ENCODE measurements around the gene GLIPR1.
"Not testable (repeated sequence)": the region's sequence is repeated elsewhere in the genome, so short reads cannot be mapped to it uniquely, and the experiment has no call there.

Gene GLIPR1

GRCh38 chr12:75483431-75483830, 2.9 kb downstream of the GLIPR1 start:
- peaks cover 37% of the 10 kb centered on the region for H3K4me1 ChIP-seq
- H3K36me3 ChIP-seq: no peaks in the 10 kb centered on the region
- peak overlapping the region; percentile 54; the same call in 1 of the 2 replicates for H3K4me2 ChIP-seq
- H3K9me3 ChIP-seq: no peaks in the 10 kb centered on the region
- TF ChIP-seq Cebpa-rat (IDR thresholded peaks at IDR 0.05): no peak
- H3K27ac ChIP-seq: no peak overlapping the region
- no peak overlapping the region for H3K4me3 ChIP-seq
- H3K9ac ChIP-seq: no peak overlapping the region
- H3K27me3 ChIP-seq: no peaks in the 10 kb centered on the region
- no peaks in the 10 kb centered on the region for H4K20me1 ChIP-seq

- H3K36me3 ChIP-seq, H3K4me2 ChIP-seq, H4K20me1 ChIP-seq, H3K9me3 ChIP-seq, H3K9ac ChIP-seq, H3K27me3 ChIP-seq, H3K27ac ChIP-seq, H3K4me3 ChIP-seq: not testable (repeated sequence)
- peaks cover 35% of the 10 kb centered on the region for H3K4me1 ChIP-seq
Measured at GRCh38 chr12:75484450-75484849, 3.9 kb downstream of the GLIPR1 start.

GRCh38 chr12:75487308-75487707, 6.8 kb downstream of the GLIPR1 start:
- no peak for TF ChIP-seq Cebpa-rat (IDR thresholded peaks at IDR 0.05)
- Histone ChIP-seq H3K4me3 (no peak overlapping the region), H3K4me2 (no peak overlapping the region), H3K36me3 (0 out of 2 replicates have a peak, but pooled peaks cover 9% of the 10 kb centered on the region), H3K27me3 (no peaks in the 10 kb centered on the region), H3K27ac (no peak overlapping the region), H3K9me3 (no peaks in the 10 kb centered on the region), H3K4me1 (peaks cover 12% of the 10 kb centered on the region), H4K20me1 (no peaks in the 10 kb centered on the region), H3K9ac (no peak overlapping the region)

GRCh38 chr12:75488553-75488952, 8.0 kb downstream of the GLIPR1 start:
- Histone ChIP-seq H3K4me2 (no peak overlapping the region), H3K4me1 (peaks cover 8% of the 10 kb centered on the region), H3K9ac (no peak overlapping the region), H3K36me3 (0 out of 2 replicates have a peak, but pooled peaks cover 9% of the 10 kb centered on the region), H3K27me3 (no peaks in the 10 kb centered on the region), H3K9me3 (no peaks in the 10 kb centered on the region), H3K27ac (no peak overlapping the region), H4K20me1 (no peaks in the 10 kb centered on the region), H3K4me3 (no peak overlapping the region)
- no peak for TF ChIP-seq Cebpa-rat (IDR thresholded peaks at IDR 0.05)

- no peak overlapping the region for H3K4me3 ChIP-seq
- no peak overlapping the region for H3K27ac ChIP-seq
- no peaks in the 10 kb centered on the region for H4K20me1 ChIP-seq
- H3K9ac ChIP-seq: no peak overlapping the region
- H3K27me3 ChIP-seq: no peaks in the 10 kb centered on the region
- no peak overlapping the region for H3K4me2 ChIP-seq
- H3K4me1 ChIP-seq: peaks cover 11% of the 10 kb centered on the region
- no peak for TF ChIP-seq Cebpa-rat (IDR thresholded peaks at IDR 0.05)
- no peaks in the 10 kb centered on the region for H3K9me3 ChIP-seq
- 0 out of 2 replicates have a peak, but pooled peaks cover 9% of the 10 kb centered on the region for H3K36me3 ChIP-seq
Measured at GRCh38 chr12:75489187-75489586, 8.6 kb downstream of the GLIPR1 start.

GRCh38 chr12:75489613-75490210, 9.2 kb downstream of the GLIPR1 start:
- Histone ChIP-seq H3K9ac (no peak overlapping the region), H3K4me1 (peaks cover 11% of the 10 kb centered on the region), H3K4me3 (no peak overlapping the region), H3K9me3 (no peaks in the 10 kb centered on the region), H3K4me2 (no peak overlapping the region), H4K20me1 (no peaks in the 10 kb centered on the region), H3K36me3 (0 out of 2 replicates have a peak, but pooled peaks cover 11% of the 10 kb centered on the region), H3K27ac (no peak overlapping the region), H3K27me3 (no peaks in the 10 kb centered on the region)
- no peak for TF ChIP-seq Cebpa-rat (IDR thresholded peaks at IDR 0.05)

GRCh38 chr12:75491169-75491568, 10.6 kb downstream of the GLIPR1 start:
- no peaks in the 10 kb centered on the region for H4K20me1 ChIP-seq
- H3K27ac ChIP-seq: no peak overlapping the region
- TF ChIP-seq Cebpa-rat (IDR thresholded peaks at IDR 0.05): no peak
- no peak overlapping the region for H3K9ac ChIP-seq
- H3K4me3 ChIP-seq: no peak overlapping the region
- H3K27me3 ChIP-seq: no peaks in the 10 kb centered on the region
- H3K36me3 ChIP-seq: peaks cover 23% of the 10 kb centered on the region
- H3K9me3 ChIP-seq: no peaks in the 10 kb centered on the region
- H3K4me2 ChIP-seq: no peak overlapping the region
- H3K4me1 ChIP-seq: peaks cover 11% of the 10 kb centered on the region

- H3K27ac ChIP-seq: no peak overlapping the region
- peaks cover 89% of the 10 kb centered on the region for H3K36me3 ChIP-seq
- no peak overlapping the region for H3K4me3 ChIP-seq
- H3K9ac ChIP-seq: no peak overlapping the region
- H3K4me2 ChIP-seq: no peak overlapping the region
- H3K27me3 ChIP-seq: no peaks in the 10 kb centered on the region
- no peaks in the 10 kb centered on the region for H3K9me3 ChIP-seq
- no peaks in the 10 kb centered on the region for H3K4me1 ChIP-seq
- TF ChIP-seq Cebpa-rat (IDR thresholded peaks at IDR 0.05): no peak
- H4K20me1 ChIP-seq: peaks cover 35% of the 10 kb centered on the region
Measured at GRCh38 chr12:75503459-75503858, 22.9 kb downstream of the GLIPR1 start.

GRCh38 chr12:75503866-75504265, 23.3 kb downstream of the GLIPR1 start:
- no peak for TF ChIP-seq Cebpa-rat (IDR thresholded peaks at IDR 0.05)
- Histone ChIP-seq H3K4me2 (no peak overlapping the region), H3K27me3 (no peaks in the 10 kb centered on the region), H4K20me1 (peaks cover 35% of the 10 kb centered on the region), H3K27ac (no peak overlapping the region), H3K4me3 (no peak overlapping the region), H3K9ac (no peak overlapping the region), H3K4me1 (no peaks in the 10 kb centered on the region), H3K9me3 (no peaks in the 10 kb centered on the region), H3K36me3 (peaks cover 85% of the 10 kb centered on the region)

GRCh38 chr12:75505706-75506312, 25.3 kb downstream of the GLIPR1 start:
- Histone ChIP-seq H3K9ac (no peak overlapping the region), H3K36me3 (peaks cover 73% of the 10 kb centered on the region), H3K4me2 (no peak overlapping the region), H3K9me3 (no peaks in the 10 kb centered on the region), H3K4me1 (peaks cover 13% of the 10 kb centered on the region), H4K20me1 (peaks cover 35% of the 10 kb centered on the region), H3K27me3 (no peaks in the 10 kb centered on the region), H3K27ac (no peak overlapping the region), H3K4me3 (no peak overlapping the region)
- TF ChIP-seq Cebpa-rat (IDR thresholded peaks at IDR 0.05): no peak

Data from BLaER1 (cell line).